ENCODE results near the gene PPP2R5A. TPM values are rescaled to one million over a fixed set of nuclear protein-coding genes. Genes with fewer than 3 reads are reported as not detected.

The PPP2R5A gene
- polyA plus RNA-seq, 2 donors: 29.0 to 37.3 TPM

DNA sequence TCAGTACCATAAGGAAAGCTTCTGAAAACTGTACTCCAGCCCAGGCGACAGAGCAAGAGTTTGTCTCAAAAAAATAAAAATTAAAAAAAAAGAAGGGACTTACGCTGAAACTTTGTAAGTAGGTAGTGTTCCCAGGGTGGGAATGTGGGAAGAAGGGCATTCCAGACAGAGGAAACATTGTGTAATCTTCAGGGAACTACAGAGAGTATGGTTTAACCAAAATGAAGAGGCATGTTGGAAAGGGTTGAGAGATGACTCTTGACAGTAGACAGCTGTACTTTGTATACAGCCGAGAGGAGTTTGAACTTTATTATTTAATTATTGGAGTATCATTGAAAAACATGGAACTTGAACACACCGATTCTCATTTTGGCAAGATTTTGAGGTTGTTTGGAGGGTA, 43.0 kb downstream of the PPP2R5A start:
- Histone ChIP-seq H3K27ac (ENCODE audit: low read depth in 2 of 2, low read length in 1 of 2) (no peak overlapping the region), H3K27me3 (ENCODE audit: control insufficient read depth in 1 of 2, insufficient read depth in 2 of 2, low read length in 2 of 2) (no peaks in the 10 kb centered on the region), H3K9me3 (ENCODE audit: control insufficient read depth in 2 of 2, insufficient read depth in 1 of 2, low read depth in 1 of 2, low read length in 1 of 2) (no peaks in the 10 kb centered on the region), H3K4me3 (ENCODE audit: low read depth in 1 of 2, low read length in 2 of 2) (no peak overlapping the region), H3K36me3 (ENCODE audit: control insufficient read depth in 2 of 2, insufficient read depth in 2 of 2, low read length in 1 of 2) (peaks cover 0 to 2% of the 10 kb centered on the region in 2 donors), H3K4me1 (ENCODE audit: control insufficient read depth in 2 of 2, insufficient read depth in 2 of 2, low read length in 1 of 2) (no peaks in the 10 kb centered on the region)
- 81 to 87% methylated on average over 4 of the region's 4 CpGs for WGBS, 2 donors

DNA sequence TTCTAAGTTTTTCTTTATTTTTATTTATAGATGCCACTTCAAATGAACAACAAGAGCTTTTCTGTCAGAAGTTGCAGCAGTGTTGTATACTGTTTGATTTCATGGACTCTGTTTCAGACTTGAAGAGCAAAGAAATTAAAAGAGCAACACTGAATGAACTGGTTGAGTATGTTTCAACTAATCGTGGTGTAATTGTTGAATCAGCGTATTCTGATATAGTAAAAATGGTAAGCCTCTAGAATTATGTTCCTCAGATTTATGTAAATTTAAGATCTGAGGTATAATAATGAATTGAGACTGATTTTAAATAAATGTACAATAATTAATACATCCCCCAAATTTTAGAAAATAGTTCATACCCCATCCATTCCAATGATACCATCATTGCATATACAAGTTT, 43.9 kb downstream of the PPP2R5A start:
- H3K27me3 ChIP-seq (ENCODE audit: control insufficient read depth in 1 of 2, insufficient read depth in 2 of 2, low read length in 2 of 2): no peaks in the 10 kb centered on the region
- H3K4me3 ChIP-seq (ENCODE audit: low read depth in 1 of 2, low read length in 2 of 2): no peak overlapping the region
- H3K4me1 ChIP-seq (ENCODE audit: control insufficient read depth in 2 of 2, insufficient read depth in 2 of 2, low read length in 1 of 2): no peaks in the 10 kb centered on the region
- H3K36me3 ChIP-seq (ENCODE audit: control insufficient read depth in 2 of 2, insufficient read depth in 2 of 2, low read length in 1 of 2): peaks cover 0 to 4% of the 10 kb centered on the region in 2 donors
- 86 to 90% methylated on average over 2 of the region's 2 CpGs for WGBS, 2 donors
- no peaks in the 10 kb centered on the region for H3K9me3 ChIP-seq (ENCODE audit: control insufficient read depth in 2 of 2, insufficient read depth in 1 of 2, low read depth in 1 of 2, low read length in 1 of 2)
- H3K27ac ChIP-seq (ENCODE audit: low read depth in 2 of 2, low read length in 1 of 2): no peak overlapping the region

GRCh38 chr1:212341090-212341489, 55.9 kb downstream of the PPP2R5A start:
- WGBS, 2 donors: 90 to 97% methylated on average over 1 of the region's 1 CpG
- Histone ChIP-seq H3K4me1 (ENCODE audit: control insufficient read depth in 2 of 2, insufficient read depth in 2 of 2, low read length in 1 of 2) (no peaks in the 10 kb centered on the region), H3K27ac (ENCODE audit: low read depth in 2 of 2, low read length in 1 of 2) (no peak overlapping the region), H3K27me3 (ENCODE audit: control insufficient read depth in 1 of 2, insufficient read depth in 2 of 2, low read length in 2 of 2) (no peaks in the 10 kb centered on the region), H3K4me3 (ENCODE audit: low read depth in 1 of 2, low read length in 2 of 2) (no peak overlapping the region), H3K9me3 (ENCODE audit: control insufficient read depth in 2 of 2, insufficient read depth in 1 of 2, low read depth in 1 of 2, low read length in 1 of 2) (no peaks in the 10 kb centered on the region), H3K36me3 (ENCODE audit: control insufficient read depth in 2 of 2, insufficient read depth in 2 of 2, low read length in 1 of 2) (peaks cover 3% of the 10 kb centered on the region in 2 donors)

- no peaks in the 10 kb centered on the region for H3K9me3 ChIP-seq (ENCODE audit: control insufficient read depth in 2 of 2, insufficient read depth in 1 of 2, low read depth in 1 of 2, low read length in 1 of 2)
- no peak overlapping the region for H3K27ac ChIP-seq (ENCODE audit: low read depth in 2 of 2, low read length in 1 of 2)
- no peaks in the 10 kb centered on the region for H3K4me1 ChIP-seq (ENCODE audit: control insufficient read depth in 2 of 2, insufficient read depth in 2 of 2, low read length in 1 of 2)
- peaks cover 3% of the 10 kb centered on the region in 2 donors for H3K36me3 ChIP-seq (ENCODE audit: control insufficient read depth in 2 of 2, insufficient read depth in 2 of 2, low read length in 1 of 2)
- WGBS, 2 donors: 98% methylated on average over 4 of the region's 4 CpGs
- H3K4me3 ChIP-seq (ENCODE audit: low read depth in 1 of 2, low read length in 2 of 2): no peak overlapping the region
- H3K27me3 ChIP-seq (ENCODE audit: control insufficient read depth in 1 of 2, insufficient read depth in 2 of 2, low read length in 2 of 2): no peaks in the 10 kb centered on the region
Observed at GRCh38 chr1:212344905-212345304, 59.7 kb downstream of the PPP2R5A start.

DNA sequence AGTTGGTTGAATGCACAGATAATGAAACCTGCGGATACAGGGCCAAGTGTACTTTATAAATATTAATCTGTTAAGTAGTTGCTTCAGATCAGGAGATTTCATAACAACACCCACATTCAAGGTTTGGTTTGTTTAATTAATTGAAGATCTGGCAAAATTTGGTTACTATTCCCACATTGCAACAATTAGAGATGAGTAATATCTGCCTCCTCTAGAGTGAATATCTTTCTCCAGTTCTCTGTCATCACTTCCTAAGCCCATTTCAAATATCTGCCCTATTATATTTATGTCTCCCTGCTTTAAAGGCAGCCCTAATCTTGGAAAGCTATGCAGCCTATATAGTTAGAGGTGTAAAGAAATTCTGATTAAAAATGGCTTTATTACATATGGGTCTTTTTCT, 61.4 kb downstream of the PPP2R5A start:
- Histone ChIP-seq H3K27ac (ENCODE audit: low read depth in 2 of 2, low read length in 1 of 2) (no peak overlapping the region), H3K4me3 (ENCODE audit: low read depth in 1 of 2, low read length in 2 of 2) (no peak overlapping the region), H3K36me3 (ENCODE audit: control insufficient read depth in 2 of 2, insufficient read depth in 2 of 2, low read length in 1 of 2) (peaks cover 2% of the 10 kb centered on the region in 2 donors), H3K9me3 (ENCODE audit: control insufficient read depth in 2 of 2, insufficient read depth in 1 of 2, low read depth in 1 of 2, low read length in 1 of 2) (no peaks in the 10 kb centered on the region), H3K27me3 (ENCODE audit: control insufficient read depth in 1 of 2, insufficient read depth in 2 of 2, low read length in 2 of 2) (no peaks in the 10 kb centered on the region), H3K4me1 (ENCODE audit: control insufficient read depth in 2 of 2, insufficient read depth in 2 of 2, low read length in 1 of 2) (no peaks in the 10 kb centered on the region)
- 85% methylated on average over 1 of the region's 1 CpG for WGBS, 2 donors

DNA sequence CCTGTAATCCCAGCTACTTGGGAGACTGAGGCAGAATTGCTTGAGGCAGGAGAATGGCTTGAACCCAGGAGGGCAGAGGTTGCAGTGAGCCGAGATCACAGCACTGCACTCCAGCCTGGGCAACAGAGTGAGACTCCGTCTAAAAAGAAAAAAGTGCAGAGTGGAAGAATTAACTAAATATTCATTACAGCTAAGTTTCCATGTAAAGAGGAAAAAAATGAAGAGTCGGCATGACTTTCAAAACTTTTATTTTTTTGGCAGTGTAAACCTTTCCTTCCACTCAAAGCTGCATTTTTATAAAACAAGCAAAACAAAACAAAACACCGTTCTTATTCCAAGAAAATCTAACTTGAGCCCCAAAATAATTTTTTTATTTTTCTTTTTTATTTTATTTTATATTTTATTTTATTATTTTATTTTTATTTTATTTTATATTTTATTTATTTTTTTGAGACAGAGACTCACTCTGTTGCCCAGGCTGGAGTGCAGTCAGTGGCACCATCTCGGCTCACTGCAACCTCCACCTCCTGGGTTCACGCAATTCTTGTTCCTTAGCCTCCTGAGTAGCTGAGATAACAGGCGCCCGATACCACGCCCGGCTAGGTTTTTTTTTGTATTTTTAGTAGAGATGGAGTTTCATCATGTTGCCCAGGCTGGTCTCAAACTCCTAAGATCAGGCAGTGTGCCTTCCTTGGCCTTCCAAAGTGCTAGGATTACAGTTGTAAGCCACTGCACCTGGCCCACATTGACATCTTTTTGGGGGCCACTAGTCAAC, 66.6 kb downstream of the PPP2R5A start:
- peaks cover 9 to 10% of the 10 kb centered on the region in 2 donors for H3K36me3 ChIP-seq (ENCODE audit: control insufficient read depth in 2 of 2, insufficient read depth in 2 of 2, low read length in 1 of 2)
- no peaks in the 10 kb centered on the region for H3K4me1 ChIP-seq (ENCODE audit: control insufficient read depth in 2 of 2, insufficient read depth in 2 of 2, low read length in 1 of 2)

GRCh38 chr1:212353181-212353580, 68.0 kb downstream of the PPP2R5A start:
- H3K27ac ChIP-seq (ENCODE audit: low read depth in 2 of 2, low read length in 1 of 2): no peak overlapping the region
- WGBS, 2 donors: 88 to 91% methylated on average over 2 of the region's 2 CpGs
- H3K4me3 ChIP-seq (ENCODE audit: low read depth in 1 of 2, low read length in 2 of 2): no peak overlapping the region
- H3K36me3 ChIP-seq (ENCODE audit: control insufficient read depth in 2 of 2, insufficient read depth in 2 of 2, low read length in 1 of 2): peaks cover 12 to 13% of the 10 kb centered on the region in 2 donors
- H3K4me1 ChIP-seq (ENCODE audit: control insufficient read depth in 2 of 2, insufficient read depth in 2 of 2, low read length in 1 of 2): no peaks in the 10 kb centered on the region
- no peaks in the 10 kb centered on the region for H3K27me3 ChIP-seq (ENCODE audit: control insufficient read depth in 1 of 2, insufficient read depth in 2 of 2, low read length in 2 of 2)
- H3K9me3 ChIP-seq (ENCODE audit: control insufficient read depth in 2 of 2, insufficient read depth in 1 of 2, low read depth in 1 of 2, low read length in 1 of 2): no peaks in the 10 kb centered on the region

More for the DNA sequence above, 66.6 kb downstream of the PPP2R5A start:
- Histone ChIP-seq H3K27ac (ENCODE audit: low read depth in 2 of 2, low read length in 1 of 2) (no peak overlapping the region), H3K9me3 (ENCODE audit: control insufficient read depth in 2 of 2, insufficient read depth in 1 of 2, low read depth in 1 of 2, low read length in 1 of 2) (no peaks in the 10 kb centered on the region), H3K27me3 (ENCODE audit: control insufficient read depth in 1 of 2, insufficient read depth in 2 of 2, low read length in 2 of 2) (no peaks in the 10 kb centered on the region), H3K4me3 (ENCODE audit: low read depth in 1 of 2, low read length in 2 of 2) (no peak overlapping the region)
- 93 to 95% methylated on average over 10 of the region's 10 CpGs for WGBS, 2 donors

- Histone ChIP-seq H3K4me1 (ENCODE audit: control insufficient read depth in 2 of 2, insufficient read depth in 2 of 2, low read length in 1 of 2) (no peaks in the 10 kb centered on the region), H3K4me3 (ENCODE audit: low read depth in 1 of 2, low read length in 2 of 2) (no peak overlapping the region), H3K27ac (ENCODE audit: low read depth in 2 of 2, low read length in 1 of 2) (no peak overlapping the region), H3K9me3 (ENCODE audit: control insufficient read depth in 2 of 2, insufficient read depth in 1 of 2, low read depth in 1 of 2, low read length in 1 of 2) (no peaks in the 10 kb centered on the region), H3K36me3 (ENCODE audit: control insufficient read depth in 2 of 2, insufficient read depth in 2 of 2, low read length in 1 of 2) (peaks cover 12 to 13% of the 10 kb centered on the region in 2 donors), H3K27me3 (ENCODE audit: control insufficient read depth in 1 of 2, insufficient read depth in 2 of 2, low read length in 2 of 2) (no peaks in the 10 kb centered on the region)
- WGBS, 2 donors: 85 to 94% methylated on average over 3 of the region's 3 CpGs
Observed at GRCh38 chr1:212354464-212354863, 69.3 kb downstream of the PPP2R5A start.

DNA sequence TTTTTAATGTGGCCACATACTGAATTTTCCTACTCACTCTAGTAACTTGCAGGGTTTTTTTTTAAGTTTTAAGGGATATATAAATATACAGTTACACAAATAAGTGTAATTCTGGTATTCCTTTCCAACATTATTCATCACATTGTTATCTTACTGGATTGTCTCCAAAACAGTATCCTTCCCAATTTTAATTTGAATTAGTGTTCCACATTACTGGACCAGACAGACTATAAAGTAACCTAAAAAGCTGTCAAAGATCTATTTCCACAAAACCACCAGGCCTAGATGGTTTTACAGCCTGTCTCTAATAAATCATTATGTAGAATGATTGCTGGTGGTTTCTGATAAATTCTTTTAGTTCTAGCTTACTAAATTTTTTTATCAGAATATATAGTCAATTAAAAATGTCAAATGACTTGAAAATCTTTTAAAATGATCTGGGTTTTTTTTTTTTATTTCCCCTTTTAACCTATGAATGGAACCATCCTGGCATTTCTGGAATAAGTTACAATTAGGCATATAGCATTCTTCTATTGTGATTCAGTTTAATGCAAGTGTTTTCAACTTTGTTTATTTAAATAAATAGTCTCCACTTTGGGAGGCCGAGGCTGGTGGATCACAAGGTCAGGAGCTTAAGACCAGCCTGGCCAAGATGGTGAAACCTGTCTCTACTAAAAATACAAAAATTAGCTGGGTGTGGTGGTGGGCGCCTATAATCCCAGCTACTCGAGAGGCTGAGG, 70.2 kb downstream of the PPP2R5A start:
- Histone ChIP-seq H3K4me1 (ENCODE audit: control insufficient read depth in 2 of 2, insufficient read depth in 2 of 2, low read length in 1 of 2) (no peaks in the 10 kb centered on the region), H3K36me3 (ENCODE audit: control insufficient read depth in 2 of 2, insufficient read depth in 2 of 2, low read length in 1 of 2) (peaks cover 12 to 16% of the 10 kb centered on the region in 2 donors), H3K27ac (ENCODE audit: low read depth in 2 of 2, low read length in 1 of 2) (no peak overlapping the region), H3K9me3 (ENCODE audit: control insufficient read depth in 2 of 2, insufficient read depth in 1 of 2, low read depth in 1 of 2, low read length in 1 of 2) (no peaks in the 10 kb centered on the region), H3K4me3 (ENCODE audit: low read depth in 1 of 2, low read length in 2 of 2) (no peak overlapping the region), H3K27me3 (ENCODE audit: control insufficient read depth in 1 of 2, insufficient read depth in 2 of 2, low read length in 2 of 2) (no peaks in the 10 kb centered on the region)
- WGBS, 2 donors: 91 to 92% methylated on average over 3 of the region's 3 CpGs

Measured in esophagus (tissue), 2 donors.